ENCODE measurements around the gene OR11H12.
"Not testable (repeated sequence)": the region's sequence is repeated elsewhere in the genome, so short reads cannot be mapped to it uniquely, and the experiment has no call there.

Gene OR11H12, protein sequence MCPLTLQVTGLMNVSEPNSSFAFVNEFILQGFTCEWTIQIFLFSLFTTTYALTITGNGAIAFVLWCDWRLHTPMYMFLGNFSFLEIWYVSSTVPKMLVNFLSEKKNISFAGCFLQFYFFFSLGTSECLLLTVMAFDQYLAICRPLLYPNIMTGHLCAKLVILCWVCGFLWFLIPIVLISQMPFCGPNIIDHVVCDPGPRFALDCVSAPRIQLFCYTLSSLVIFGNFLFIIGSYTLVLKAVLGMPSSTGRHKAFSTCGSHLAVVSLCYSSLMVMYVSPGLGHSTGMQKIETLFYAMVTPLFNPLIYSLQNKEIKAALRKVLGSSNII

GRCh38 chr14:18600817-18601216 is at the start of gene OR11H12:
Gene OR11H12 (plus strand): TSS chr14:18601117. CDS start chr14:18601117, 0 bp downstream.
- H3K4me1 Mint-ChIP-seq (ENCODE audit: low read depth); H3K36me3 Mint-ChIP-seq; H3K4me3 Mint-ChIP-seq; H3K27ac Mint-ChIP-seq; H3K27me3 Mint-ChIP-seq; H3K9me3 Mint-ChIP-seq (ENCODE audit: low read depth): not testable (repeated sequence)

GRCh38 chr14:18582908-18583307 is 18.0 kb upstream of the OR11H12 start:
- H3K27ac Mint-ChIP-seq; H3K9me3 Mint-ChIP-seq (ENCODE audit: low read depth); H3K4me3 Mint-ChIP-seq; H3K36me3 Mint-ChIP-seq; H3K4me1 Mint-ChIP-seq (ENCODE audit: low read depth); H3K27me3 Mint-ChIP-seq: not testable (repeated sequence)

GRCh38 chr14:18626610-18627213 is 25.8 kb downstream of the OR11H12 start:
- not testable (repeated sequence) for H3K36me3 Mint-ChIP-seq; H3K27me3 Mint-ChIP-seq; H3K4me3 Mint-ChIP-seq; H3K9me3 Mint-ChIP-seq (ENCODE audit: low read depth); H3K27ac Mint-ChIP-seq; H3K4me1 Mint-ChIP-seq (ENCODE audit: low read depth)

GRCh38 chr14:18636066-18636465 is 35.1 kb downstream of the OR11H12 start:
- not testable (repeated sequence) for H3K4me3 Mint-ChIP-seq; H3K27me3 Mint-ChIP-seq; H3K27ac Mint-ChIP-seq; H3K36me3 Mint-ChIP-seq; H3K9me3 Mint-ChIP-seq (ENCODE audit: low read depth); H3K4me1 Mint-ChIP-seq (ENCODE audit: low read depth)

DNA sequence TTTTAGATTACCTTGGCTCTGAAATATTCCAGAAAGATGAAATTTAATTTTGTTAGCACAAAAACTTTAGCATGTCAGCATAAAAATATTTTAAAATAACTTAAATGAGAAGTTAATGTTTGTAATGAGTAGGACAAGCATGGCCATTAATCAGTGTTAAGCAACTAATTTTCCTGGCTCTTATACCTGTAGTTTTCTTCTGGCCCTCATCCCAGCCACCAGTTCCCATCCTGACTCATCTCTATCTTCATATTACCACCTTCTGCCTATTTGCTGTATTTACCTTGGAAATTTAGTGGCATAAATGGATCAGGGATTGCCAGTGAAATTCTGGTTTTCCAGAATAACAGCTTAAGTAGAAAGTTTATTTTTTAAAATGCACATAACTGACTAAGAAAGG is 37.1 kb downstream of the OR11H12 start:
- H3K27me3 Mint-ChIP-seq = not testable (repeated sequence)

DNA sequence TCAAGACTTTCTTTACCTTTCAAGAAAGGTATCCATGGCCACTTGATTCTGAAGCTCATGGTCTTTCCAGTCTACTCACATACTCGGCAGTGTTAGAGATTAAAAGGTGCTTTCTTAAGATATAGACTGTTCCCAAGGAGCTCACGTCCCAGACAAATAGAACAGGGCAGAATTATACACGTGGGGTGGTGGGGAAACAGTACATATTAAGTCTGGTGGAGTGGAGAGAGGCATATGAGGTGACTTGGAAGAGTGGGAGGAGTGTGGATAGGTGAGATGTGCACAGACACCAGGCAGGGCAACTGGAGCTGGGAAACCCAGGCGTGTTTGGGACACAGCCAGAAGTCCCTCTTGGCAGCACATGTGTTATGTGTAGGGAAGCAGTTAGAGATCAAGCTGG is 37.9 kb downstream of the OR11H12 start:
- H3K9me3 Mint-ChIP-seq (ENCODE audit: low read depth); H3K27me3 Mint-ChIP-seq; H3K27ac Mint-ChIP-seq; H3K4me1 Mint-ChIP-seq (ENCODE audit: low read depth); H3K36me3 Mint-ChIP-seq; H3K4me3 Mint-ChIP-seq: not testable (repeated sequence)

More for the DNA sequence above, 37.1 kb downstream of the OR11H12 start:
- not testable (repeated sequence) for H3K9me3 Mint-ChIP-seq (ENCODE audit: low read depth); H3K27ac Mint-ChIP-seq; H3K4me3 Mint-ChIP-seq; H3K36me3 Mint-ChIP-seq; H3K4me1 Mint-ChIP-seq (ENCODE audit: low read depth)

GRCh38 chr14:18646075-18646730 is 45.3 kb downstream of the OR11H12 start:
- not testable (repeated sequence) for H3K27ac Mint-ChIP-seq; H3K9me3 Mint-ChIP-seq (ENCODE audit: low read depth); H3K4me1 Mint-ChIP-seq (ENCODE audit: low read depth); H3K36me3 Mint-ChIP-seq; H3K27me3 Mint-ChIP-seq; H3K4me3 Mint-ChIP-seq
